ENCODE measurements around the gene MTFMT. TPM values are rescaled to one million over a fixed set of nuclear protein-coding genes. Genes with fewer than 3 reads are reported as not detected.
"Not testable (repeated sequence)": the region's sequence is repeated elsewhere in the genome, so short reads cannot be mapped to it uniquely, and the experiment has no call there.

The MTFMT gene
- polyA plus RNA-seq, 6 donors from 2014 or later: 16.3 to 25.2 (median 19.5) TPM

DNA sequence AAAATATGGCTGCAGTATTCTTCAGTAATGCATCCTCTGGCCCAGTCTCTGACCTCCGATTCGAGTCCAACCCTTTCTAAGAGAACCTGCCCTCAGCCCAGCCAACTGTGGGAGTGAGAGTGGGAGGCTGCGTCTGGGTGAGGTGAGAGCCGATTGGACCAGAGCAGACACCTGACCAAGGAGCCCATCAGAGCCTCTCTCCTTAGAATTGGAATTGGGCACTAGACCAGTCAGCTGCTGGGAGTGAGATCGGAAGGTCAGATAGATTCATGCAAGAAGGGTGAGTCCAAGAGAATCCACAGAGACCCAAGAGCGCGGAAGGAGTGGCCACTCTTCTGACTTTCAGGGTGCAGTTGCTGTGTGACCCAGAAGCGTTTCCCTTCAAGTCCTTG is 28.1 kb upstream of the MTFMT start:
- Mint-ChIP-seq H3K9me3 (no peaks in the 10 kb centered on the region), H3K4me1 (peaks cover 0 to 2% (median 0%) of the 10 kb centered on the region in 3 donors), H3K27ac (peak overlapping the region in 1 of 6 donors; percentile 44), H3K27me3 (peaks cover 0 to 4% (median 3%) of the 10 kb centered on the region in 3 donors), H3K36me3 (no peaks in the 10 kb centered on the region), H3K4me3 (no peak overlapping the region)
- ATAC-seq (ENCODE audit: low read depth in 2 of 2) (no peak), DNase-seq (no peak)

DNA sequence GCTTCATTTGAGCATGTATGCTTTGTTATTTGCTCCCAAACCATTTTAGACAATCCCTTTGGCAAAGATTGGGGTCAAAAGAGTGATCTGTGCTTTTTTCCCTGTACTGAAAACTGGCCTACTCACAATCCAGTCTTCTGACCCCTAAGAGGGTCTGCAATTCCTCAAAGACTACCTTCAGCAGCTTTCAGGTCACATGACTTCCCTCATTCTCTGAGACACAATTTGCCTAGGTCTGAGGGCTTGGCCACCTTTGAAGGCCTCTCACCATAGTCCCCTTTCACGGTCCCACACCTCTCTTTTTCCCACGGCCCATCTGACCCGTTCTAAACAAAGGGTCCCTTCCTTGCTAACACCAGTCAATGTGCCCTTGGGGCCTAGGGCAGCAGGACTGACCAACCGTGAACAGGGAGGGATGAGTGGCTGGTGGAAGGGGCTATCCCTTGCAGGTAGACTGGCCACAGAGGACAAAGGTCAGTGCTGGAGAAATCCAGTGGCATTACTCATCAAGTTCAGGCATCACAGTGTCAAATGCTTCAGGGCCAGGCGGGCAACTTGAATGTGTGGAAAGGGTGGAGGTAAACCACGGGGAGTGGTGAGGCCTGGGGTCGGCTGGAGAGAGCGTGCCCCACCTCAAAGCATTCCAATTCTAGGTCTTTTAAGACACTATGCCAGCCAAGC is 27.6 kb upstream of the MTFMT start:
- no peak for DNase-seq
- H3K27ac Mint-ChIP-seq: peak overlapping the region in 1 of 6 donors; percentile 44
- H3K4me1 Mint-ChIP-seq: peaks cover 0 to 2% (median 0%) of the 10 kb centered on the region in 3 donors
- no peaks in the 10 kb centered on the region for H3K36me3 Mint-ChIP-seq
- H3K9me3 Mint-ChIP-seq: no peaks in the 10 kb centered on the region
- H3K4me3 Mint-ChIP-seq: no peak overlapping the region
- H3K27me3 Mint-ChIP-seq: peaks cover 0 to 3% (median 2%) of the 10 kb centered on the region in 3 donors
- ATAC-seq (ENCODE audit: low read depth in 2 of 2): no peak

DNA sequence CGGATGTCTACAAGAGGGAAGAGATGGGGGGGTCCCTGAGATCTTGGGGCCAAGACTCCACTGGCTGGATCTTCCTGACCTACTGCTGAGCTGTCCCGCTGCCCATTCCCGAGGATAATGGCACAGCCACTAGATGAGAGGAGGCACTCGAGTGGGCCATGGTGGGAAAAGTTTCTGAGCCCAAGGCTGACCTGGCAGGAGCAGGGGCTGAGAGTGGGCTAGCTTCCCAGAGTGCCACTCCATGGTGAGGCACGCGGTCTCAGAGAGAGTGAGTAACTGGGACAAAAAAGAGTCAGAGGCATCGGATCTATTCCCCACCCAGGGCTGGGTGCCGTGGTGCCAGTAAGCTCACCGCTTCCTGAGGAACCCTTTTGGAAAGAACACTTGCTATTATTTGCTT is 26.7 kb upstream of the MTFMT start:
- H3K9me3 Mint-ChIP-seq: no peaks in the 10 kb centered on the region
- no peak overlapping the region for H3K4me3 Mint-ChIP-seq
- no peaks in the 10 kb centered on the region for H3K36me3 Mint-ChIP-seq
- H3K4me1 Mint-ChIP-seq: peaks cover 0 to 2% (median 2%) of the 10 kb centered on the region in 3 donors
- DNase-seq: no peak
- peaks cover 0 to 5% (median 3%) of the 10 kb centered on the region in 3 donors for H3K27me3 Mint-ChIP-seq
- ATAC-seq (ENCODE audit: low read depth in 2 of 2): no peak
- H3K27ac Mint-ChIP-seq: no peak overlapping the region

- Mint-ChIP-seq H3K9me3 (no peaks in the 10 kb centered on the region), H3K36me3 (no peaks in the 10 kb centered on the region), H3K27me3 (peaks cover 0 to 5% (median 0%) of the 10 kb centered on the region in 3 donors), H3K27ac (no peak overlapping the region), H3K4me3 (no peak overlapping the region), H3K4me1 (peaks cover 2 to 6% (median 6%) of the 10 kb centered on the region in 3 donors)
- no peak for ATAC-seq (ENCODE audit: low read depth in 2 of 2)
- no peak for DNase-seq
These were observed 25.9 kb upstream of the MTFMT start for GRCh38 chr15:65055201-65055870.

DNA sequence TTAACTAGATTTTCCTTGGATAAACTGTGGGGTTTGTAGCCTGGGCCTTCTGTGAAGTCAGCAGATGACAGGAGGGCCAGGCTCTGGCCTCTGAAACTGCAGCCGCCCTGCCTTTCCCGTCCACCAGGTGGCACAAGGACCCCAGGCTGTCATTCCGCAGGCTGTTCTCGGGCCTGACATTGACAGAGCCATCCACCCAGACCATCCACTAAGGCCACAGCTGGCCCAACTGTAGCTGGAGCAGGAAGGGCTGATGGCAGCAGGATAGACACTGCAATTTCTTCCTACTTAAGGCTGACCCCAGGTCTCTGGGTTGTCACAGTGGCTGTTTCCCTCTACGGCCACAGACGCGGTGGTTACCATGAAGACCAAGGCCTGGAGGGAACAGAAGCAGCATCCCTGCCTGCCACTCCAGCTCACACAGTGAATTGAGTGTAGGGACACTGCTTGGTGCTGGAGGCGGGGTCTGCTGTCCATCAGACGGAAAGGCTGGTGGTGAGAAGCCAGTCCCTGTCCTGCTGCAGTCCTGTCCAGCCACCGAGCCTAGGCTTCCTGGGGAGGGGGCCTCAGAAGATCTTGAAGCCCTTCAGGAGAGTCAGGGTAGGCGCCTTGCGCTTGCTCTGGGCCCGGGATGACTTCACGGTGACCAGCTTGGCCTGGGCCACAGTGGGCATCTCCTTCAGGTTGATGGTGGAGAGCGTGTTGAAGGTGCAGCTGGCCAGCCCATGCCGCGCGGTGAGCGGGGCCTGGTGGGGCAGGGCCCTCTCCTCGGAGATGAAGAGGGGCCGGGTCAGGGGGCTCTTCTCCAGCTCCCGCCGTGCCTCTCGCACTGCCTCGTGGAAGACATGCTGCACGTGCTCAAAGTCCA is 25.1 kb upstream of the MTFMT start:
- Mint-ChIP-seq H3K36me3 (no peaks in the 10 kb centered on the region), H3K9me3 (no peaks in the 10 kb centered on the region), H3K4me3 (no peak overlapping the region), H3K27me3 (peaks cover 0 to 5% (median under 1%) of the 10 kb centered on the region in 3 donors), H3K27ac (no peak overlapping the region), H3K4me1 (peaks cover 10 to 14% (median 14%) of the 10 kb centered on the region in 3 donors)
- DNase-seq: peak; percentile 42
- peak; percentile 42 to 52 for ATAC-seq (ENCODE audit: low read depth in 2 of 2)

DNA sequence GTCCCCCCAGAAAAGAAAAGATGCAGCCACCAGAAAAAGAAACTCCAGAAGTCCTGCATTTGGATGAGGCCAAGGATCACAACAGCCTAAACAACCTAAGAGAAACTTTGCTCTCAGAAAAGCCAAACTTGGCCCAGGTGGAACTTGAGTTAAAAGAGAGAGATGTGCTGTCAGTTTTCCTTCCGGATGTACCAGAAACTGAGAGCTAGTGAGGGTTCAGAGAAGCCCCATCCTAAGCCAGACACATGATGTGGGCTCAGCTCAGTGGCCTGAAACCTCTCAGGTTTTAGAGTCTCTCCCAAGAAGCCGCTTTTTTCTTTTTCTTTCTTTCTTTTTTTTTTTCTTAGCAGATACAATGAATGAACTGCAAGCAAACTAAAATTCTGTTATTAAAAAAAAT is 23.5 kb upstream of the MTFMT start:
- H3K27me3 Mint-ChIP-seq: peaks cover 0 to 6% (median 5%) of the 10 kb centered on the region in 3 donors
- H3K4me1 Mint-ChIP-seq: peaks cover 15 to 21% (median 19%) of the 10 kb centered on the region in 3 donors
- ATAC-seq (ENCODE audit: low read depth in 2 of 2) (no peak), DNase-seq (no peak)
- no peak overlapping the region for H3K4me3 Mint-ChIP-seq
- no peaks in the 10 kb centered on the region for H3K9me3 Mint-ChIP-seq
- H3K36me3 Mint-ChIP-seq: no peaks in the 10 kb centered on the region
- H3K27ac Mint-ChIP-seq: peak overlapping the region in 1 of 6 donors; percentile 25

DNA sequence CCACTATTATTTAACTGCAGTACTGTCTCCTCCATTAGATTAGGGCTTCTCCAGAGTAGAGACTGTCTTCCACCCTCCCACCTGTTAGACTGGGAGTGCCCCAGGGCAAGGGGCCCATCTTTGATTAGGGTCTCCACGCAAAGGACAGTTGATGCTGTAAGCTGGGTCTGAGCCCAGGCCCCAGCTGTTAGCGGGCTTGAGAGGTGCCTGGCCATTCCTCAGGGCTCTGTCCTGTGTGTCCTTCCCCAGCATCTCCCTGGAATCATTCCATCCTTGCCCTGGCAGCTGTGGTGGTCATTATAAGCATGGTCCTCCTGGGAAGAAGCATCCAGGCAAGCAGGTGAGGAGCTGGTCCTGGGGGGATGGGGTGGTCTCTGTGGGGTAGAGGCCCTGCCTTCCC is 21.8 kb upstream of the MTFMT start:
- Mint-ChIP-seq H3K27ac (peak overlapping the region in 1 of 6 donors; percentile 64), H3K4me3 (peak overlapping the region in 4 of 8 donors; percentile 9 to 59 (median 30)), H3K27me3 (peaks cover 8 to 10% (median 9%) of the 10 kb centered on the region in 3 donors), H3K36me3 (no peaks in the 10 kb centered on the region), H3K4me1 (peaks cover 15 to 19% (median 19%) of the 10 kb centered on the region in 3 donors), H3K9me3 (no peaks in the 10 kb centered on the region)
- ATAC-seq (ENCODE audit: low read depth in 2 of 2): no peak
- no peak for DNase-seq

- Mint-ChIP-seq H3K36me3 (no peaks in the 10 kb centered on the region), H3K4me1 (peaks cover 15 to 19% (median 19%) of the 10 kb centered on the region in 3 donors), H3K9me3 (no peaks in the 10 kb centered on the region), H3K27me3 (peaks cover 8 to 10% (median 9%) of the 10 kb centered on the region in 3 donors), H3K4me3 (peak overlapping the region in 7 of 8 donors; percentile 63 to 87 (median 83)), H3K27ac (peak overlapping the region in 5 of 6 donors; percentile 13 to 72 (median 58))
- DNase-seq (no peak), ATAC-seq (ENCODE audit: low read depth in 2 of 2) (no peak)
These were observed 20.8 kb upstream of the MTFMT start for GRCh38 chr15:65050270-65050669.

GRCh38 chr15:65049418-65049840 is 20.0 kb upstream of the MTFMT start:
- peak overlapping the region in 5 of 6 donors; percentile 33 to 92 (median 58) for H3K27ac Mint-ChIP-seq
- DNase-seq (peak; percentile 88), ATAC-seq (ENCODE audit: low read depth in 2 of 2) (peak; percentile 99)
- peaks cover 15 to 19% (median 19%) of the 10 kb centered on the region in 3 donors for H3K4me1 Mint-ChIP-seq
- no peaks in the 10 kb centered on the region for H3K9me3 Mint-ChIP-seq
- H3K36me3 Mint-ChIP-seq: no peaks in the 10 kb centered on the region
- H3K4me3 Mint-ChIP-seq: peak overlapping the region; percentile 63 to 87 (median 82)
- H3K27me3 Mint-ChIP-seq: peaks cover 8 to 13% (median 10%) of the 10 kb centered on the region in 3 donors

GRCh38 chr15:65048241-65048640 is 18.8 kb upstream of the MTFMT start:
- no peak for DNase-seq
- no peak for ATAC-seq (ENCODE audit: low read depth in 2 of 2)
- Mint-ChIP-seq H3K4me3 (no peak overlapping the region), H3K4me1 (peaks cover 15 to 19% (median 19%) of the 10 kb centered on the region in 3 donors), H3K9me3 (no peaks in the 10 kb centered on the region), H3K27ac (peak overlapping the region in 2 of 6 donors; percentile 13 to 72), H3K27me3 (peaks cover 8 to 13% (median 10%) of the 10 kb centered on the region in 3 donors), H3K36me3 (no peaks in the 10 kb centered on the region)

- H3K36me3 Mint-ChIP-seq: no peaks in the 10 kb centered on the region
- peak within 1 kb of the TSS in 1 of 8 donors; percentile 25 for H3K4me3 Mint-ChIP-seq
- ATAC-seq (ENCODE audit: low read depth in 2 of 2) (no peak), DNase-seq (no peak)
- H3K27ac Mint-ChIP-seq: peak within 1 kb of the TSS in 1 of 6 donors; percentile 68
- H3K27me3 Mint-ChIP-seq: peaks cover 13 to 16% (median 14%) of the 10 kb centered on the region in 3 donors
- no peaks in the 10 kb centered on the region for H3K9me3 Mint-ChIP-seq
- peaks cover 8 to 11% (median 9%) of the 10 kb centered on the region in 3 donors for H3K4me1 Mint-ChIP-seq
These were observed 15.5 kb upstream of the MTFMT start, which contains the start of gene SLC51B for GRCh38 chr15:65044724-65045481. Gene SLC51B (plus strand): TSS chr15:65045387. CDS start chr15:65050005, 4,618 bp downstream.

DNA sequence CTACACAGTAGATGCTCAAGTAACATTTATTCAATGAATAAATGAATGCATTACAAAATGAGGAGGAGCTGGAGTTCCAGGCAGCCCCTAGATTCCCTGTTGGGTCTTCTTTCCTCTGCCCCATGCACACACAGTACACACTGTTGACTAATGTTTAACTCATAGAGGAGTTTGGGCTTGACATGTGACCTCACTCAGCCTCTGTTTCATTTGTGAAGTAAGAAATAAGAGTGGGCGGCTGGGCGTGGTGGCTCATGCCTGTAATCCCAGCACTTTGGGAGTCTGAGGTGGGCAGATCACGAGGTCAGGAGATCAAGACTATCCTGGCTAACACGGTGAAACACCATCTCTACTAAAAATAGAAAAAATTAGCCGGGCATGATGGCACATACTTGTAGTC is 14.8 kb upstream of the MTFMT start:
- not testable (repeated sequence) for DNase-seq; H3K27ac Mint-ChIP-seq; ATAC-seq (ENCODE audit: low read depth in 2 of 2); H3K9me3 Mint-ChIP-seq; H3K36me3 Mint-ChIP-seq; H3K4me3 Mint-ChIP-seq; H3K4me1 Mint-ChIP-seq
- H3K27me3 Mint-ChIP-seq: peaks cover 9 to 16% (median 14%) of the 10 kb centered on the region in 3 donors

Data from naive B cell (primary cell).